PC-3 (cell line): ENCODE measurements around the gene PSMA5. TPM values are rescaled to one million over a fixed set of nuclear protein-coding genes. Genes with fewer than 3 reads are reported as not detected.

ENCODE experiments used
- ATAC-seq: fragments of 200-7000 bp; cut with Tn5 transposase; 2 replicates; pipeline ENCODE4 v1.9.1; 2020; ENCODE audit warnings: mild to moderate bottlenecking, moderate library complexity
- BruUV-seq: library from RNA; stranded (reverse); fragments of 400-500 nt; replicated peaks from 2 replicates; lab custom pipeline; 2021; lab: Mats Ljungman, UMichigan
- CTCF ChIA-PET: fragments of 300-600 bp; sonication (Branson Sonifier 250); formaldehyde crosslinking; loops from one replicate; lab custom pipeline; 2022; ENCODE audit warnings: antibody characterized with exemption; lab: Charles Lee
- POLR2A ChIA-PET: fragments of 300-600 bp; sonication (Branson Sonifier 250); formaldehyde crosslinking; loops from one replicate; lab custom pipeline; 2022; ENCODE audit warnings: antibody characterized with exemption; ENCODE audit not compliant: unreplicated experiment; lab: Charles Lee
- DNase-seq: peaks from one replicate; pipeline ENCODE4 v3.0.0-alpha.2; 2015
- H2AFZ ChIP-seq: fragments of 300-600 bp; sonication (generic); 2 replicates; pipeline ENCODE4 v1.6.0; 2016; ENCODE audit warnings: antibody characterized with exemption, low read length
- H3F3A ChIP-seq: fragments of 300-600 bp; sonication (generic); one replicate; pipeline ENCODE4 v1.6.0; 2017; ENCODE audit warnings: antibody characterized with exemption, low read length, control low read depth, mild to moderate bottlenecking; ENCODE audit not compliant: unreplicated experiment
- H3K27ac ChIP-seq: fragments of 300-600 bp; sonication (generic); 2 replicates; pipeline ENCODE4 v1.5.1; 2016; ENCODE audit warnings: mild to moderate bottlenecking, low read length
- H3K27me3 ChIP-seq: fragments of 300-600 bp; sonication (generic); 2 replicates; pipeline ENCODE4 v1.6.1; 2016; ENCODE audit warnings: low read length, mixed read lengths
- H3K36me3 ChIP-seq: fragments of 300-600 bp; sonication (generic); 2 replicates; pipeline ENCODE4 v1.6.1; 2016; ENCODE audit warnings: low read depth, mixed run types, low read length, mixed read lengths
- H3K4me1 ChIP-seq: fragments of 300-600 bp; sonication (generic); 2 replicates; pipeline ENCODE4 v1.5.1; 2016; ENCODE audit warnings: low read length; ENCODE audit not compliant: insufficient read depth
- H3K4me2 ChIP-seq: fragments of 300-600 bp; sonication (generic); 2 replicates; pipeline ENCODE4 v1.6.0; 2016; ENCODE audit warnings: low read length
- H3K4me3 ChIP-seq: fragments of 300-600 bp; sonication (generic); 2 replicates; pipeline ENCODE4 v1.5.1; 2016; ENCODE audit warnings: mild to moderate bottlenecking, low read length, mixed read lengths
- H3K79me2 ChIP-seq: fragments of 300-600 bp; sonication (generic); 2 replicates; pipeline ENCODE4 v1.6.1; 2017; ENCODE audit warnings: low read length, mixed read lengths
- H3K9ac ChIP-seq: fragments of 300-600 bp; sonication (generic); 2 replicates; pipeline ENCODE4 v1.6.0; 2016; ENCODE audit warnings: mild to moderate bottlenecking, low read length
- H3K9me2 ChIP-seq: fragments of 300-600 bp; sonication (generic); replicated peaks from 2 replicates; pipeline ENCODE4 v1.6.1; 2016; ENCODE audit warnings: mixed run types, low read length, mixed read lengths
- H3K9me3 ChIP-seq: fragments of 300-600 bp; sonication (generic); 2 replicates; pipeline ENCODE4 v1.6.1; 2016; ENCODE audit warnings: low read length, mixed read lengths
- H4K20me1 ChIP-seq: fragments of 300-600 bp; sonication (generic); 2 replicates; pipeline ENCODE4 v1.6.1; 2016; ENCODE audit warnings: low read length, mixed read lengths
- CTCF ChIP-seq: fragments of 300-600 bp; sonication (generic); conservative IDR thresholded peaks from 2 replicates; pipeline ENCODE4 v1.5.1; 2017; ENCODE audit warnings: antibody characterized with exemption, low read depth, mild to moderate bottlenecking, low read length
- EZH2 ChIP-seq: fragments of 300-600 bp; sonication (generic); IDR thresholded peaks from one replicate; pipeline ENCODE4 v1.6.1; 2017; ENCODE audit warnings: antibody characterized with exemption, mild to moderate bottlenecking, low read length; ENCODE audit not compliant: unreplicated experiment
- EZH2phosphoT487 ChIP-seq: fragments of 300-600 bp; sonication (generic); IDR thresholded peaks from 2 replicates; pipeline ENCODE4 v1.6.1; 2018; ENCODE audit warnings: mild to moderate bottlenecking, antibody characterized with exemption, low read length, borderline replicate concordance
- intact Hi-C: fragments of 100-400 bp; cut with micrococcal nuclease; formaldehyde crosslinking; loops from 2 replicates; pipeline ENCODE4 v1.9.0; 2023
- total RNA-seq: library from RNA; depleted of rRNA; stranded (reverse); fragments of >200 nt; gene quantifications from 2 replicates; pipeline ENCODE4 v1.2.3, GENCODE V29; 2014

PSMA5 gene
- total RNA-seq, 1 experiment from 2014 or later, result 86.9 TPM

- BruUV-seq, result no TSS peak
Measured at GRCh38 chr1:109467301-109467777, 41.1 kb upstream of the PSMA5 start.

GRCh38 chr1:109466452-109467300 lies 40.4 kb upstream of the PSMA5 start, which contains the start of gene SYPL2:
TSS of gene SYPL2 (plus strand) at chr1:109466546. CDS start at chr1:109466844, 298 bp downstream.
- peak within 1 kb of the TSS; percentile 35; the same call in 1 of the 2 replicates for H3K4me3 ChIP-seq
- no peak within 1 kb of the TSS for H3K9ac ChIP-seq
- no peaks in the 10 kb centered on the region for H3K9me3 ChIP-seq
- intact Hi-C loops, result no loop called here
- no peak within 1 kb of the TSS for H3K27ac ChIP-seq
- no peak for ATAC-seq
- no peaks in the 10 kb centered on the region for H3K36me3 ChIP-seq
- no peaks in the 10 kb centered on the region for H3K9me2 ChIP-seq
- 0 out of 2 replicates have a peak within 1 kb of the TSS, but pooled peaks have one; percentile 38 for H2AFZ ChIP-seq
- POLR2A ChIA-PET, result no interaction called here
- no peak for DNase-seq
- no TSS peak for BruUV-seq
- H3K4me2 ChIP-seq, result peak within 1 kb of the TSS; percentile 46
- CTCF ChIA-PET, result no interaction called here
- TF ChIP-seq CTCF, result no peak
- TF ChIP-seq EZH2, result no peak
- TF ChIP-seq EZH2phosphoT487, result no peak
- H3K4me1 ChIP-seq, result no peaks in the 10 kb centered on the region
- H3F3A ChIP-seq, result no peaks in the 10 kb centered on the region
- no peaks in the 10 kb centered on the region for H3K79me2 ChIP-seq
- H3K27me3 ChIP-seq, result peaks cover 94% of the 10 kb centered on the region
- H4K20me1 ChIP-seq, result no peaks in the 10 kb centered on the region

More at GRCh38 chr1:109467301-109467777, 41.1 kb upstream of the PSMA5 start:
- Histone ChIP-seq H3K27me3 (peaks cover 94% of the 10 kb centered on the region), H3K4me2 (no peak overlapping the region), H3K9ac (no peak overlapping the region), H3K4me3 (no peak overlapping the region), H4K20me1 (no peaks in the 10 kb centered on the region), H3K4me1 (no peaks in the 10 kb centered on the region), H2AFZ (no peak overlapping the region), H3K79me2 (no peaks in the 10 kb centered on the region), H3K9me3 (no peaks in the 10 kb centered on the region), H3K9me2 (no peaks in the 10 kb centered on the region), H3K36me3 (no peaks in the 10 kb centered on the region), H3F3A (no peaks in the 10 kb centered on the region), H3K27ac (no peak overlapping the region)
- ATAC-seq (no peak), DNase-seq (no peak)
- intact Hi-C loops, result no loop called here
- CTCF ChIA-PET, result no interaction called here
- POLR2A ChIA-PET, result no interaction called here
- TF ChIP-seq EZH2 (no peak), CTCF (no peak), EZH2phosphoT487 (no peak)

- CTCF ChIA-PET, result no interaction called here
- no peaks in the 10 kb centered on the region for H4K20me1 ChIP-seq
- DNase-seq, result no peak
- no peaks in the 10 kb centered on the region for H3F3A ChIP-seq
- H3K9me3 ChIP-seq, result no peaks in the 10 kb centered on the region
- H3K27me3 ChIP-seq, result peaks cover 93% of the 10 kb centered on the region
- intact Hi-C loops, result no loop called here
- H3K4me3 ChIP-seq, result peak overlapping the region; percentile 35; the same call in 1 of the 2 replicates
- H3K4me2 ChIP-seq, result peak overlapping the region; percentile 46; the same call in 1 of the 2 replicates
- H3K9me2 ChIP-seq, result no peaks in the 10 kb centered on the region
- no peak for ATAC-seq
- H2AFZ ChIP-seq, result no peak overlapping the region
- H3K4me1 ChIP-seq, result no peaks in the 10 kb centered on the region
- no peaks in the 10 kb centered on the region for H3K79me2 ChIP-seq
- H3K36me3 ChIP-seq, result no peaks in the 10 kb centered on the region
- TF ChIP-seq CTCF, result no peak
- 0 out of 2 replicates have a peak, but pooled peaks have one; percentile 30 for TF ChIP-seq EZH2phosphoT487
- TF ChIP-seq EZH2, result no peak
- H3K27ac ChIP-seq, result no peak overlapping the region
- POLR2A ChIA-PET, result no interaction called here
- no peak overlapping the region for H3K9ac ChIP-seq
- BruUV-seq, result no TSS peak
Measured at GRCh38 chr1:109466125-109466451, 39.8 kb upstream of the PSMA5 start.
